Measurements from ENCODE around the gene PAX5. TPM values are rescaled to one million over a fixed set of nuclear protein-coding genes. Genes with fewer than 3 reads are reported as not detected.

PAX5 gene
- total RNA-seq, 4 donors from 2014 or later = under 0.01 to 0.29 TPM; not detected in 2

DNA sequence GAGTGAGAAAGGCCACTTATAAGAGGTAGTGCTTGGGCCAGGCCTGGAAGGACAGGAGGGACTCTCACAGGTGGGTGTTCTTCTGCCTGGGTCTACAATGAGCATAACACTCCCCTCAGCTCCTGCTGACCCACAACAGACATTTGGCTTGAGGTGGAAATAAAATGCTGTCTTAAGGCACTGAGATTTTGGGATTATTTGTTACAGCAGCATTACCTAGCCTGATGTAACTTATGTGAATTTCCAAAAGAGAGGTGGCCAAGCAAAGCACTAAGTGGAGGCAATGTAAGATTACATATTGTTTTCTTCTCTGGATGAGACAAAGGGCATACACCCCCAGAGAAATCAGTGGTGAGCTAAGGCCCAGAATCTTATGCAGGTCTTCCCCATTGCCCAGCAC lies 221.5 kb downstream of the PAX5 start:
- H3K27ac ChIP-seq = no peak overlapping the region
- TF ChIP-seq, protein P1, sequence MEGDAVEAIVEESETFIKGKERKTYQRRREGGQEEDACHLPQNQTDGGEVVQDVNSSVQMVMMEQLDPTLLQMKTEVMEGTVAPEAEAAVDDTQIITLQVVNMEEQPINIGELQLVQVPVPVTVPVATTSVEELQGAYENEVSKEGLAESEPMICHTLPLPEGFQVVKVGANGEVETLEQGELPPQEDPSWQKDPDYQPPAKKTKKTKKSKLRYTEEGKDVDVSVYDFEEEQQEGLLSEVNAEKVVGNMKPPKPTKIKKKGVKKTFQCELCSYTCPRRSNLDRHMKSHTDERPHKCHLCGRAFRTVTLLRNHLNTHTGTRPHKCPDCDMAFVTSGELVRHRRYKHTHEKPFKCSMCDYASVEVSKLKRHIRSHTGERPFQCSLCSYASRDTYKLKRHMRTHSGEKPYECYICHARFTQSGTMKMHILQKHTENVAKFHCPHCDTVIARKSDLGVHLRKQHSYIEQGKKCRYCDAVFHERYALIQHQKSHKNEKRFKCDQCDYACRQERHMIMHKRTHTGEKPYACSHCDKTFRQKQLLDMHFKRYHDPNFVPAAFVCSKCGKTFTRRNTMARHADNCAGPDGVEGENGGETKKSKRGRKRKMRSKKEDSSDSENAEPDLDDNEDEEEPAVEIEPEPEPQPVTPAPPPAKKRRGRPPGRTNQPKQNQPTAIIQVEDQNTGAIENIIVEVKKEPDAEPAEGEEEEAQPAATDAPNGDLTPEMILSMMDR (IDR thresholded peaks at IDR 0.05) = no peak
- no peak for TF ChIP-seq POLR2A (IDR thresholded peaks at IDR 0.05)
- no peaks in the 10 kb centered on the region for H3K9me3 ChIP-seq
- intact Hi-C loops (cut with DNase I) = no loop called here
- no peaks in the 10 kb centered on the region for H3K4me1 ChIP-seq
- no peak overlapping the region for H3K4me3 ChIP-seq
- no peak for DNase-seq
- H3K36me3 ChIP-seq = no peaks in the 10 kb centered on the region
- peaks cover 0 to 43% (median 0%) of the 10 kb centered on the region in 4 donors for H3K27me3 ChIP-seq

DNA sequence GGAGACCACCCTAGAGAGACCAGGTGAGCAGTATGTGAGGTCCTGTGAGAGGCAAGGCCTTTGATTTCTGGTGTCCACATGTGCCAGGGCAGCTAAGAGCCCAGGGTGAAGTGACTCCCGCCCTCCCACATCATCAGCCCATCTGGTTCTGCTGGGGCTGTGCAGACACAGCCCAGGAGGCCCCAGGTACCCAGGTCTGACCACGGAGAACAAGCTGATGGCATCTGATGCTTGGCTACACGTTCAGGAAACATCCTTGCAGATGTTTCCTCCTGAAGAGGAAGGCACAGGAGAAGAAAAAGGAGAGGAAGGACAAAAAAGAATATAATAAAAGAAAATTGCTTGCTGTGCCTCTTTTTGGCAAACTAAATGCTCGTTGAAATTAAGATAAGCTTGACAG lies 225.8 kb downstream of the PAX5 start:
- Histone ChIP-seq H3K4me1 (no peaks in the 10 kb centered on the region), H3K27me3 (peaks cover 0 to 32% (median 0%) of the 10 kb centered on the region in 4 donors), H3K36me3 (no peaks in the 10 kb centered on the region), H3K4me3 (no peak overlapping the region), H3K9me3 (no peaks in the 10 kb centered on the region), H3K27ac (no peak overlapping the region)
- no peak for TF ChIP-seq POLR2A (IDR thresholded peaks at IDR 0.05)
- TF ChIP-seq, protein P1 (IDR thresholded peaks at IDR 0.05) = no peak
- 38 to 49% methylated on average over 3 to 4 of the region's 4 CpGs for WGBS, 2 donors
- intact Hi-C loops (cut with DNase I) = no loop called here
- DNase-seq = no peak

DNA sequence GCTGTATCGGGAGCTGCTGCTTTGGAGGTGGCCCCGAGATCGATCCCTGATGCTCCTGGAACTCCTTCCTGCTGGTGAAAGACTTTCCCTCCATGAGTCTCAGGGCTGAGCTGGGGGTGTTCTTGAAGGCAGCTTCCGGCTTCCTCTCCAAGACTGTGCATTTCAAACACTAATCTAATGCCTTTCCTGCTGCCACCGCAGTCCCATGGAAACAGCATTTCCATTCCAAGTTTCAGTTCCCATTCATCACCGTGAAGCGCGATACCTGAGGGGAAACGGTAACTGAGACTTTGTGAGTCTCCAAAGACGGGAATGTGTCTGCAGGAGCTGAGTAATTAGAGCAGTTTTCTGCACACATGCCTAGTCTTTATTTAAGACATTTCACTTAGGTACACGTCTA lies 230.1 kb downstream of the PAX5 start:
- Histone ChIP-seq H3K36me3 (no peaks in the 10 kb centered on the region), H3K27ac (no peak overlapping the region), H3K27me3 (peaks cover 0 to 45% (median 0%) of the 10 kb centered on the region in 4 donors), H3K9me3 (no peaks in the 10 kb centered on the region), H3K4me3 (no peak overlapping the region), H3K4me1 (no peaks in the 10 kb centered on the region)
- TF ChIP-seq, protein P1 (IDR thresholded peaks at IDR 0.05) = no peak
- no peak for TF ChIP-seq POLR2A (IDR thresholded peaks at IDR 0.05)
- intact Hi-C loops (cut with DNase I) = no loop called here
- DNase-seq = no peak
- WGBS, 2 donors = 35 to 36% methylated on average over 9 to 11 of the region's 11 CpGs

DNA sequence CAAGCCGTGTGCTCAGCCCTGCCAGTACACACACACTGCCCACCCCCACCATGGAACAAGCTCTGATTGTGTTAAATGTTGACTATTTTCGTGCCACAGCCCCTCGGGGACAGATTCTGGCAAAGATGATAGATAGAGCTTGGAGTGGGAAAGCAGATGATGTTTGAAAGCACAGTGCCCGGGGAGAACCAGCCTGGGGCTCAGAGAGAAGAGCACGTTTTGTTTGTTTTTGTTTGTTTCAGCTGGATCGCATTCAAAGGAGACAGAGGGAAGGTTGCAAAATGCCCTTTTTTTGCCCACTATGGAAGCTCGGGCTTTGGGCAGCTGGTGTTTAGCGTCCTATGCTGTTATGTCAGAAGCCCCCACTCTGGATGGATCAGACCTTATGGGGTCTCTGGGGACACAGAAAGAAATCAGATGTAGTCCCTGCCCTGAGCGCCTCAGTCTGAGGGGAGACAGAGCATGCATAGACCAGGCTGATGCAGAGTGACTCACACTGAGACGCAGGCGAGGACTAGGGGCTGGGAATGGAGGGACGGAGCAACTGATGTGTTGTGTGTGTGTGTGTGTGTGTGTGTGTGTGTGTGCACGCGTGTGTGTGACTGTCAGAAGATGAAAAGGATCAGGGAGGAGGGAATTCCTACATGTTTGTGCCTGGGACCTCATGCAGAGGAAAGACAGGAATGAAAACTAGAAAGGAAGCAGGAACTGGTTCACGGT lies 231.7 kb downstream of the PAX5 start:
- no peak for DNase-seq

DNA sequence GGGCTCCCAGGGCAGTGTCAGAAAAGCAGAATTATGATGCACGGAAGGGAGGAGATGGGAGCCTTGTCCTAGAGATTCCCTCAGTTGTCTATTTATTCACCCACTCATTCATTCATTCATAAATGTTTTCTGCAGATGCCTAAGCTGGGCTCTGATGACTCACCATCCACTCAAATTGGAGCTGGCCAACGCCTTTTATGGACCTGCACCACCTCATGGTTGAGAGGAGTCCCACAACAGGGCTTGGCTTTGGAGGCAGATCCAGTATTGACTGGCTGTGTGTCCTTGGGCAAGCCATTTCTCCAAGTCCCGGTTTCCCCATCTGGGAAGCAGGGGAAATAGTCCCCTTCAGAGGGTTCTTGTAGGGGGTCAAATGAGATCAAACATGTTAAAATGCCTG lies 233.6 kb downstream of the PAX5 start:
- H3K36me3 ChIP-seq = no peaks in the 10 kb centered on the region
- WGBS, 2 donors = 42 to 86% methylated on average over 1 to 2 of the region's 3 CpGs
- no peak overlapping the region for H3K27ac ChIP-seq
- H3K9me3 ChIP-seq = no peaks in the 10 kb centered on the region
- DNase-seq = no peak
- peaks cover 0 to 51% (median 0%) of the 10 kb centered on the region in 4 donors for H3K27me3 ChIP-seq
- TF ChIP-seq POLR2A (IDR thresholded peaks at IDR 0.05) = no peak
- TF ChIP-seq, protein P1 (IDR thresholded peaks at IDR 0.05) = no peak
- H3K4me1 ChIP-seq = no peaks in the 10 kb centered on the region
- H3K4me3 ChIP-seq = no peak overlapping the region
- intact Hi-C loops (cut with DNase I) = no loop called here

More for the DNA sequence above, 231.7 kb downstream of the PAX5 start:
- Histone ChIP-seq H3K27me3 (peaks cover 0 to 51% (median 0%) of the 10 kb centered on the region in 4 donors), H3K27ac (no peak overlapping the region), H3K36me3 (no peaks in the 10 kb centered on the region), H3K4me1 (no peaks in the 10 kb centered on the region), H3K4me3 (no peak overlapping the region), H3K9me3 (no peaks in the 10 kb centered on the region)
- TF ChIP-seq, protein P1 (IDR thresholded peaks at IDR 0.05) = no peak
- no peak for TF ChIP-seq POLR2A (IDR thresholded peaks at IDR 0.05)
- 31 to 37% methylated on average over 12 to 13 of the region's 15 CpGs for WGBS, 2 donors
- intact Hi-C loops (cut with DNase I) = no loop called here

Data from esophagus squamous epithelium (tissue), 5 donors.